Activated naive CD4-positive, alpha-beta T cell treated with anti-CD3 and anti-CD28 coated beads, Interleukin-2, amount 50 U/mL, for 72 hours (primary cell): Measurements from ENCODE around the gene SULT1B1. TPM values are rescaled to one million over a fixed set of nuclear protein-coding genes. Genes with fewer than 3 reads are reported as not detected.

Experiments used
- total RNA-seq, 2 donors: library from RNA; stranded (reverse); gene quantifications; one replicate each; pipeline ENCODE4 v1.2.3, GENCODE V29; 2022

Gene SULT1B1
- total RNA-seq, 2 donors from 2014 or later, result 2.4 to 3.2 TPM

Other genes starting within 250 kb of the SULT1B1 start
- not detected for gene UGT2A2, start 121.0 kb downstream of the SULT1B1 start, total RNA-seq
- gene UGT2A1, start 107.4 kb downstream of the SULT1B1 start, total RNA-seq, result not detected
- not detected for gene SULT1E1, start 99.5 kb upstream of the SULT1B1 start, total RNA-seq
- not detected for gene CSN1S1, start 170.4 kb upstream of the SULT1B1 start, total RNA-seq
- gene CSN2, start 205.1 kb upstream of the SULT1B1 start, total RNA-seq, result not detected
- not detected for gene STATH, start 235.3 kb upstream of the SULT1B1 start, total RNA-seq